SU-DHL-6 (cell line): ENCODE data around the gene DARS2.

ENCODE experiments used
- EZH2phosphoT487 ChIP-seq: fragments of 200-600 bp; sonication (generic), shearing (Covaris generic); conservative IDR thresholded peaks from 2 replicates; pipeline ENCODE4 v1.6.1; 2018; ENCODE audit warnings: mild to moderate bottlenecking, antibody characterized with exemption, low read length, moderate library complexity, mixed read lengths
- TF ChIP-seq, protein P1 (sequence below): fragments of 200-600 bp; sonication (generic); IDR thresholded peaks from one replicate; pipeline ENCODE4 v1.5.1; 2017; ENCODE audit warnings: antibody characterized with exemption, mild to moderate bottlenecking, low read length, moderate library complexity; ENCODE audit not compliant: insufficient read depth, poor library complexity, severe bottlenecking

DNA sequence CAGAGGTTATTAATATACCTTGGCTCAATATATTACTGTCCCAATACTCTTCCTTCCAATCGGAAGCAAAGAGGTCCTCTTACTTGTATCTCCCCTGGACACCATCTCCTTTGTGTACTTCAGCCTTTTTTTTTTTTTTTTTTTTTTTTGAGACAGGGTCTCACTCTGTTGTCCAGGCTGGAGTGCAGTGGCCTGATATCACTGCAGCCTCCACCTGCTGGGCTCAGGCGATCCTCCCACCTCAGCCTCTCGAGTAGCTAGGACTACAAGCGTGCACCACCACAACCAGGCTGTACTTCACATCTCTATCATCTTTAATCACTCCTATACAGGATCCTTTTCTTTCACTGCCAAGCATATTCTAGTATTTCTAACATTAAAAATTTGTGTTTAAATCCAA lies 2.8 kb upstream of the DARS2 start:
- no peak for TF ChIP-seq EZH2phosphoT487
- TF ChIP-seq, protein P1, sequence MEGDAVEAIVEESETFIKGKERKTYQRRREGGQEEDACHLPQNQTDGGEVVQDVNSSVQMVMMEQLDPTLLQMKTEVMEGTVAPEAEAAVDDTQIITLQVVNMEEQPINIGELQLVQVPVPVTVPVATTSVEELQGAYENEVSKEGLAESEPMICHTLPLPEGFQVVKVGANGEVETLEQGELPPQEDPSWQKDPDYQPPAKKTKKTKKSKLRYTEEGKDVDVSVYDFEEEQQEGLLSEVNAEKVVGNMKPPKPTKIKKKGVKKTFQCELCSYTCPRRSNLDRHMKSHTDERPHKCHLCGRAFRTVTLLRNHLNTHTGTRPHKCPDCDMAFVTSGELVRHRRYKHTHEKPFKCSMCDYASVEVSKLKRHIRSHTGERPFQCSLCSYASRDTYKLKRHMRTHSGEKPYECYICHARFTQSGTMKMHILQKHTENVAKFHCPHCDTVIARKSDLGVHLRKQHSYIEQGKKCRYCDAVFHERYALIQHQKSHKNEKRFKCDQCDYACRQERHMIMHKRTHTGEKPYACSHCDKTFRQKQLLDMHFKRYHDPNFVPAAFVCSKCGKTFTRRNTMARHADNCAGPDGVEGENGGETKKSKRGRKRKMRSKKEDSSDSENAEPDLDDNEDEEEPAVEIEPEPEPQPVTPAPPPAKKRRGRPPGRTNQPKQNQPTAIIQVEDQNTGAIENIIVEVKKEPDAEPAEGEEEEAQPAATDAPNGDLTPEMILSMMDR, result no peak
